CD14-positive monocyte (primary cell): ENCODE measurements around the gene PYGB. TPM values are rescaled to one million over a fixed set of nuclear protein-coding genes. Genes with fewer than 3 reads are reported as not detected.
"Not testable (repeated sequence)": the region's sequence is repeated elsewhere in the genome, so short reads cannot be mapped to it uniquely, and the experiment has no call there.

ENCODE experiments used
- DNase-seq, 3 donors: peaks; one replicate each; pipeline ENCODE4 v3.0.0-alpha.2; 2011 to 2022
- H2AFZ ChIP-seq: 2 replicates; pipeline ENCODE4 v1.6.0; 2012; ENCODE audit warnings: mild to moderate bottlenecking, low read depth, low read length, inconsistent platforms; ENCODE audit not compliant: insufficient read depth, poor library complexity, severe bottlenecking
- H3K27ac ChIP-seq, 2 donors: 1 replicate in 1 of 2; 2 replicates in 1 of 2; pipeline ENCODE4 v1.5.1; 2012 to 2013; ENCODE audit warnings: low read length in 2 of 2, control low read depth in 1 of 2, inconsistent platforms in 1 of 2, low read depth in 1 of 2, mild to moderate bottlenecking in 1 of 2
- H3K27me3 ChIP-seq, 2 donors: one replicate each; pipeline versions ENCODE4 v1.6.0 to v1.6.1; 2011 to 2013; ENCODE audit warnings: low read length in 2 of 2; ENCODE audit not compliant: control insufficient read depth in 2 of 2, insufficient read depth in 2 of 2
- H3K36me3 ChIP-seq, 2 donors: replicated peaks in 1 of 2; 1 replicate in 1 of 2; 2 replicates in 1 of 2; pipeline versions ENCODE4 v1.5.1 to v1.6.1; 2012 to 2013; ENCODE audit warnings: low read length in 2 of 2, control low read depth in 1 of 2, inconsistent platforms in 1 of 2, mild to moderate bottlenecking in 1 of 2; ENCODE audit not compliant: insufficient read depth in 2 of 2, control insufficient read depth in 1 of 2
- H3K4me1 ChIP-seq, 2 donors: 1 replicate in 1 of 2; 2 replicates in 1 of 2; pipeline versions ENCODE4 v1.5.1 to v1.6.1; 2012 to 2013; ENCODE audit warnings: low read length in 2 of 2, control low read depth in 1 of 2, inconsistent platforms in 1 of 2, mild to moderate bottlenecking in 1 of 2, moderate library complexity in 1 of 2; ENCODE audit not compliant: insufficient read depth in 2 of 2, control insufficient read depth in 1 of 2
- H3K4me2 ChIP-seq: replicated peaks from 2 replicates; pipeline ENCODE3; 2012; ENCODE audit warnings: low read length, moderate library complexity, mild to moderate bottlenecking; ENCODE audit not compliant: poor library complexity, severe bottlenecking; ENCODE audit errors: extremely low read depth
- H3K4me3 ChIP-seq, 3 experiments: fragments of 200-600 bp in 1 of 3; sonication (generic) in 1 of 3; replicated peaks in 1 of 3; 1 replicate in 2 of 3; 2 replicates in 1 of 3; pipeline ENCODE4 v1.5.1; 2011 to 2013; ENCODE audit warnings: low read length in 3 of 3, mild to moderate bottlenecking in 3 of 3, control low read depth in 2 of 3, low read depth in 2 of 3, inconsistent platforms in 1 of 3, moderate library complexity in 1 of 3
- H3K79me2 ChIP-seq: 2 replicates; pipeline ENCODE4 v1.6.0; 2012; ENCODE audit warnings: mild to moderate bottlenecking, control low read depth, inconsistent platforms, low read length, moderate library complexity; ENCODE audit not compliant: insufficient read depth
- H3K9ac ChIP-seq: 2 replicates; pipeline ENCODE4 v1.6.0; 2017; ENCODE audit warnings: low read length, mild to moderate bottlenecking; ENCODE audit not compliant: insufficient read depth, poor library complexity, severe bottlenecking
- H3K9me3 ChIP-seq, 2 donors: replicated peaks in 1 of 2; 1 replicate in 1 of 2; 2 replicates in 1 of 2; pipeline versions ENCODE4 v1.5.1 to v1.6.1; 2012 to 2013; ENCODE audit warnings: low read length in 2 of 2, control low read depth in 1 of 2; ENCODE audit not compliant: control insufficient read depth in 1 of 2, insufficient read depth in 1 of 2
- H4K20me1 ChIP-seq: 2 replicates; pipeline ENCODE4 v1.6.0; 2012; ENCODE audit warnings: mild to moderate bottlenecking, low read length, control low read depth, moderate library complexity; ENCODE audit not compliant: insufficient read depth
- H3K27ac Mint-ChIP-seq, 7 donors: one replicate each; pipeline ENCODE4 v1.8.0; 2020; ENCODE audit warnings: mild to moderate bottlenecking in 7 of 7, mixed read lengths in 7 of 7, moderate library complexity in 6 of 7, inconsistent platforms in 2 of 7
- H3K27me3 Mint-ChIP-seq, 3 donors: one replicate each; pipeline ENCODE4 v1.8.0; 2021 to 2022; ENCODE audit warnings: low read depth in 3 of 3, mild to moderate bottlenecking in 3 of 3, mixed read lengths in 3 of 3, moderate library complexity in 3 of 3, inconsistent platforms in 1 of 3
- H3K36me3 Mint-ChIP-seq, 2 donors: one replicate each; pipeline ENCODE4 v1.8.0; 2020; ENCODE audit warnings: mixed read lengths in 2 of 2, inconsistent platforms in 1 of 2, mild to moderate bottlenecking in 1 of 2
- H3K4me1 Mint-ChIP-seq: one replicate; pipeline ENCODE4 v1.8.0; 2020; ENCODE audit warnings: mild to moderate bottlenecking, mixed read lengths
- H3K4me3 Mint-ChIP-seq, 2 donors: one replicate each; pipeline ENCODE4 v1.8.0; 2020; ENCODE audit warnings: mild to moderate bottlenecking in 2 of 2, mixed read lengths in 2 of 2, moderate library complexity in 1 of 2
- H3K9me3 Mint-ChIP-seq, 7 donors: one replicate each; pipeline ENCODE4 v1.8.0; 2020 to 2022; ENCODE audit warnings: mixed read lengths in 7 of 7, mild to moderate bottlenecking in 6 of 7, moderate library complexity in 6 of 7, inconsistent platforms in 2 of 7
- WGBS: methylation state at CpG from one replicate; pipeline ENCODE4 v1.1.5; 2013; ENCODE audit warnings: missing lambda C conversion rate; ENCODE audit not compliant: insufficient coverage; 5-methylcytosine and 5-hydroxymethylcytosine counted together
- intact Hi-C, 2 donors: fragments of 100-400 bp; cut with micrococcal nuclease; formaldehyde crosslinking; loops; one replicate each; pipeline versions ENCODE4 v1.15.0 to v1.15.1; 2023
- polyA plus RNA-seq, 3 donors: library from polyadenylated mRNA; depleted of rRNA in 1 of 3; unstranded in 2 of 3; stranded (reverse) in 1 of 3; fragments of 300-500 nt in 2 of 3; fragments of >200 nt in 1 of 3; fragmentation: Illumina TruSeq in 2 of 3; gene quantifications; 1 replicate in 2 of 3; 2 replicates in 1 of 3; pipeline ENCODE4 v1.2.3, GENCODE V29; 2012 to 2021
- TF ChIP-seq, protein P1 (sequence below): fragments of 200-600 bp; IDR thresholded peaks from one replicate; pipeline ENCODE4 v1.8.0; 2022; ENCODE audit warnings: antibody characterized with exemption, mild to moderate bottlenecking

PYGB gene
- polyA plus RNA-seq, 3 donors, result 26.6 to 33.2 (median 26.7) TPM

DNA sequence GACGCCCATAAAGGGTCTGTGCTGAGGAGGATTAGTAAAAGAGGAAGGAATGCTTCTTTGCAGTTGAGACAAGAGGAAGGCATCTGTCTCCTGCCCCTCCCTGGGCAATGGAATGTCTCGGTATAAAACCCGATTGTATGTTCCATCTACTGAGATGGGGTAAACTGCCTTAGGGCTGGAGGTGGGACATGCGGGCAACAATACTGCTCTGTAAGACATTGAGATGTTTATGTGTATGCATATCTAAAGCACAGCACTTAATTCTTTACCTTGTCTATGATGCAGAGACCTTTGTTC lies 6.3 kb upstream of the PYGB start:
- H3K4me2 ChIP-seq, H3K79me2 ChIP-seq, H3K9ac ChIP-seq, H3K4me3 Mint-ChIP-seq, H3K36me3 ChIP-seq, intact Hi-C loops, H4K20me1 ChIP-seq, H3K4me3 ChIP-seq, H3K9me3 ChIP-seq, H3K36me3 Mint-ChIP-seq, H2AFZ ChIP-seq, H3K27me3 ChIP-seq, H3K27ac Mint-ChIP-seq, DNase-seq, H3K9me3 Mint-ChIP-seq, H3K27ac ChIP-seq: not testable (repeated sequence)
- peaks cover 12 to 18% of the 10 kb centered on the region in 2 donors for H3K4me1 ChIP-seq
- WGBS, result no CpG with 5 or more reads among the region's 4 CpGs
- peaks cover 26% of the 10 kb centered on the region for H3K4me1 Mint-ChIP-seq
- H3K27me3 Mint-ChIP-seq, result peaks cover 2 to 17% (median 15%) of the 10 kb centered on the region in 3 donors

DNA sequence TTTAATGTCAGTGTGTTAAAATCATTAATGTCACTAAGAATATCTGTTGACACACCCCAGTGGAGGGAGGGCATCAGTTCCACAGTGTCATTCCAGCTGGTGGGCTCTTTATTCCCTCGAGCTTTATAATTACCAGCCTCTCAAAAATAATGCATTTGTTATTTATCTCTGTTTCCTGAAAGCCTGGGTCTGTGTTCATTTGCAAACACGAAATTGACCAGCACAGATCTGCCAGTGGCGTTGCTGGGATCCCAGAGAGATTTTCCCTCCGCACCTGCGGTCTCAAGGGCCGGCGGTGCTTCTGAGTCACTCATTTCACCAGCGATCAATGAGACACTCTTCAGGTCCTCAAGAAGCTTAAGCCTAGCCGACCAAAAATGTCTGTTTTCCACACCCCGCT lies 5.7 kb upstream of the PYGB start:
- H3K4me3 ChIP-seq, result no peak overlapping the region
- no peaks in the 10 kb centered on the region for H3K36me3 ChIP-seq
- no peak for DNase-seq
- Mint-ChIP-seq H3K9me3 (peaks cover 0 to 9% (median 5%) of the 10 kb centered on the region in 7 donors), H3K36me3 (peaks cover 0 to 7% of the 10 kb centered on the region in 2 donors), H3K4me3 (no peak overlapping the region), H3K4me1 (peaks cover 30% of the 10 kb centered on the region), H3K27ac (no peak overlapping the region), H3K27me3 (peaks cover 9 to 20% (median 20%) of the 10 kb centered on the region in 3 donors)
- no peak overlapping the region for H2AFZ ChIP-seq
- H3K27me3 ChIP-seq, result peaks cover 0 to 2% of the 10 kb centered on the region in 2 donors
- peaks cover 19 to 21% of the 10 kb centered on the region in 2 donors for H3K4me1 ChIP-seq
- WGBS, result 98% methylated on average over 10 of the region's 10 CpGs
- H3K9me3 ChIP-seq, result no peaks in the 10 kb centered on the region
- intact Hi-C loops, result no loop called here
- H3K27ac ChIP-seq, result no peak overlapping the region
- H4K20me1 ChIP-seq, result no peaks in the 10 kb centered on the region
- TF ChIP-seq, protein P1, sequence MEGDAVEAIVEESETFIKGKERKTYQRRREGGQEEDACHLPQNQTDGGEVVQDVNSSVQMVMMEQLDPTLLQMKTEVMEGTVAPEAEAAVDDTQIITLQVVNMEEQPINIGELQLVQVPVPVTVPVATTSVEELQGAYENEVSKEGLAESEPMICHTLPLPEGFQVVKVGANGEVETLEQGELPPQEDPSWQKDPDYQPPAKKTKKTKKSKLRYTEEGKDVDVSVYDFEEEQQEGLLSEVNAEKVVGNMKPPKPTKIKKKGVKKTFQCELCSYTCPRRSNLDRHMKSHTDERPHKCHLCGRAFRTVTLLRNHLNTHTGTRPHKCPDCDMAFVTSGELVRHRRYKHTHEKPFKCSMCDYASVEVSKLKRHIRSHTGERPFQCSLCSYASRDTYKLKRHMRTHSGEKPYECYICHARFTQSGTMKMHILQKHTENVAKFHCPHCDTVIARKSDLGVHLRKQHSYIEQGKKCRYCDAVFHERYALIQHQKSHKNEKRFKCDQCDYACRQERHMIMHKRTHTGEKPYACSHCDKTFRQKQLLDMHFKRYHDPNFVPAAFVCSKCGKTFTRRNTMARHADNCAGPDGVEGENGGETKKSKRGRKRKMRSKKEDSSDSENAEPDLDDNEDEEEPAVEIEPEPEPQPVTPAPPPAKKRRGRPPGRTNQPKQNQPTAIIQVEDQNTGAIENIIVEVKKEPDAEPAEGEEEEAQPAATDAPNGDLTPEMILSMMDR, result no peak
- H3K4me2 ChIP-seq, result no peak overlapping the region
- H3K9ac ChIP-seq, result no peak overlapping the region
- H3K79me2 ChIP-seq, result no peaks in the 10 kb centered on the region
